ENCODE data around the gene IGDCC3. TPM values are rescaled to one million over a fixed set of nuclear protein-coding genes. Genes with fewer than 3 reads are reported as not detected.

Gene IGDCC3
- total and polyA plus RNA-seq, 12 donors = under 0.01 to 0.57 (median 0.16) TPM; not detected in 4

- Histone ChIP-seq H3K27ac (no peak overlapping the region), H3K4me3 (no peak overlapping the region), H3K9me3 (no peaks in the 10 kb centered on the region), H3K36me3 (no peaks in the 10 kb centered on the region), H3K4me1 (peaks cover 0 to 16% (median 7%) of the 10 kb centered on the region in 9 donors), H3K27me3 (peaks cover 0 to 26% (median 6%) of the 10 kb centered on the region in 7 donors)
- no peak for TF ChIP-seq CTCF (IDR thresholded peaks at IDR 0.05)
- no peak for DNase-seq
- intact Hi-C loops (cut with DNase I) = loop anchor here in 3 of 10 donors (5.0 kb wide), 2 partner anchors 82 to 87 kb away; no protein-coding TSS in a partner anchor
- no peak for ATAC-seq
- WGBS, 2 donors = 79 to 88% methylated on average over 6 of the region's 6 CpGs
Observed at GRCh38 chr15:65404186-65404872, 26.5 kb upstream of the IGDCC3 start.

DNA sequence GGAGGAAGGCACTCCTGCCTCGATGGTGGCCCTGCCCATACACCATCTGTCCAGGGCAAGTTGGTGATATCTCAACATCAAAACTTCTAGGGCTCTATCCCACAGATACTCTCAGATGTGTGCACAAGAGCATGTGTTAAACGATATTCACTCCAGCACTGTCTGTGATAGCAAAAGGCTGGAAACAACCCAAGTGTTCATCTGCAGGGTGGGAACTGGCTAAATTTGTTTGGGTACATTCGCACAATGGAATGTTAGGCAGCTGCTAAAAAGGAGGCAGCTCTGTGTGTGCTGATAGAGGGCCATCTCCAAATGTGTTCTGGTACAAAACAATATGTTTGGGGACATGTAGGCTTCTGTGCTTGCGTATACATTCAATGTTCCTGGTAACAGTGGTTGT, 25.2 kb upstream of the IGDCC3 start:
- no peaks in the 10 kb centered on the region for H3K36me3 ChIP-seq
- no peak for ATAC-seq
- H3K27ac ChIP-seq = no peak overlapping the region
- H3K4me1 ChIP-seq = peaks cover 0 to 16% (median 3%) of the 10 kb centered on the region in 9 donors
- H3K27me3 ChIP-seq = peaks cover 0 to 30% (median 10%) of the 10 kb centered on the region in 7 donors
- H3K4me3 ChIP-seq = no peak overlapping the region
- TF ChIP-seq CTCF (IDR thresholded peaks at IDR 0.05) = no peak
- H3K9me3 ChIP-seq = no peaks in the 10 kb centered on the region
- DNase-seq = no peak
- WGBS, 2 donors = 84 to 89% methylated on average over 4 of the region's 4 CpGs
- intact Hi-C loops (cut with DNase I) = loop anchor here in 3 of 10 donors (5.0 kb wide), 2 partner anchors 81 to 86 kb away; no protein-coding TSS in a partner anchor

GRCh38 chr15:65401611-65402240, 23.9 kb upstream of the IGDCC3 start:
- ATAC-seq = peak in 2 of 8 donors; percentile 6 to 35
- no peak overlapping the region for H3K27ac ChIP-seq
- no peak for DNase-seq
- H3K9me3 ChIP-seq = no peaks in the 10 kb centered on the region
- H3K4me3 ChIP-seq = no peak overlapping the region
- TF ChIP-seq CTCF (IDR thresholded peaks at IDR 0.05) = peak in 2 of 9 donors; percentile 1 to 4
- H3K27me3 ChIP-seq = peaks cover 0 to 42% (median 23%) of the 10 kb centered on the region in 7 donors
- WGBS, 2 donors = 85 to 87% methylated on average over 8 of the region's 8 CpGs
- intact Hi-C loops (cut with DNase I) = loop anchor here in 3 of 10 donors (5.0 kb wide), 2 partner anchors 79 to 84 kb away; no protein-coding TSS in a partner anchor
- peaks cover 0 to 2% (median 0%) of the 10 kb centered on the region in 9 donors for H3K36me3 ChIP-seq
- H3K4me1 ChIP-seq = peaks cover 0 to 18% (median 3%) of the 10 kb centered on the region in 9 donors

GRCh38 chr15:65400760-65401610, 23.2 kb upstream of the IGDCC3 start:
- Histone ChIP-seq H3K4me1 (peaks cover 0 to 23% (median 3%) of the 10 kb centered on the region in 9 donors), H3K9me3 (no peaks in the 10 kb centered on the region), H3K36me3 (peaks cover 0 to 5% (median 0%) of the 10 kb centered on the region in 9 donors), H3K27ac (no peak overlapping the region), H3K27me3 (peaks cover under 1 to 49% (median 30%) of the 10 kb centered on the region in 7 donors), H3K4me3 (no peak overlapping the region)
- TF ChIP-seq CTCF (IDR thresholded peaks at IDR 0.05) = peak; percentile 38 to 70 (median 67)
- 26 to 31% methylated on average over 11 of the region's 11 CpGs for WGBS, 2 donors
- ATAC-seq = peak; percentile 76 to 87 (median 80)
- intact Hi-C loops (cut with DNase I) = loop anchor here in 3 of 10 donors (5.0 kb wide), 2 partner anchors 79 to 84 kb away; no protein-coding TSS in a partner anchor
- DNase-seq = peak; percentile 41 to 60

Data from heart right ventricle (tissue), 16 donors.